GM06990 (cell line): ENCODE results near the gene AGPAT2.

Experiments
- DNase-seq: peaks from one replicate; pipeline ENCODE4 v3.0.0-alpha.2; 2011; ENCODE audit not compliant: insufficient read length; ENCODE audit errors: extremely low read depth
- H3K27me3 ChIP-seq: replicated peaks from 2 replicates; pipeline ENCODE4 v1.6.0; 2011; ENCODE audit warnings: low read length; ENCODE audit not compliant: control insufficient read depth, insufficient read depth
- H3K36me3 ChIP-seq: 2 replicates; pipeline ENCODE4 v1.5.1; 2011; ENCODE audit warnings: low read length; ENCODE audit not compliant: control insufficient read depth, insufficient read depth
- H3K4me3 ChIP-seq: replicated peaks from 2 replicates; pipeline ENCODE4 v1.5.1; 2011; ENCODE audit warnings: low read depth, mild to moderate bottlenecking, control low read depth, low read length
- TF ChIP-seq, protein P1 (sequence below): IDR thresholded peaks from 2 replicates; pipeline ENCODE4 v1.5.1; 2011; ENCODE audit warnings: low read length, control low read depth, mild to moderate bottlenecking, inconsistent platforms; ENCODE audit not compliant: insufficient read depth, poor library complexity, severe bottlenecking

The AGPAT2 gene

DNA sequence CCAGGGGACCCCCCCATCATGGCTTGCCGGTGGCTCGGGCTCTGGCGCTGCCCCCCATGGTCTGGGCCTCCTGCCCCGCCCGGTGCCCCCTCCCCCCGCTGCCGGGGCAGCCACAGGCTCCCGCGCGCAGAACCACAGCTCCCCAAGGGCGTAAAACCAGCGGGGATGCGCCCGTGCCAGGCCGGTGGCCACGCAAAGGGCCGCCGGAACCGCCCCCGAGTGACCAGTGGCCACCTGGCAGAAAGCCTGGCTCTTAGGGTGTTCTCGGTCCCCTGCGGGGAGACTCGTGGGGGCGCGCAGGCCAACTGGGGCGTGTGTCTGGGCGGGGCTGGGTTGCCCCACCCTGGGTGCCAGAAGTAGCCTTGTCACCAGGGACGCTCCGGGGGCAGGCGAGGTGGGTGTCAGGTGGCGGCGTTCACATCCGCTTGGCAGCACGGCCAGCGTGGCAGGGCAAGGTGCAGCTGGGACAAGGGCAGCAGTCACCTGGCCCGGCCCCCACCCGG, 515 bp upstream of the AGPAT2 start:
- Histone ChIP-seq H3K36me3 (no peaks in the 10 kb centered on the region), H3K4me3 (peak overlapping the region; percentile 52), H3K27me3 (no peaks in the 10 kb centered on the region; the same call in 1 of the 2 replicates)
- TF ChIP-seq, protein P1, sequence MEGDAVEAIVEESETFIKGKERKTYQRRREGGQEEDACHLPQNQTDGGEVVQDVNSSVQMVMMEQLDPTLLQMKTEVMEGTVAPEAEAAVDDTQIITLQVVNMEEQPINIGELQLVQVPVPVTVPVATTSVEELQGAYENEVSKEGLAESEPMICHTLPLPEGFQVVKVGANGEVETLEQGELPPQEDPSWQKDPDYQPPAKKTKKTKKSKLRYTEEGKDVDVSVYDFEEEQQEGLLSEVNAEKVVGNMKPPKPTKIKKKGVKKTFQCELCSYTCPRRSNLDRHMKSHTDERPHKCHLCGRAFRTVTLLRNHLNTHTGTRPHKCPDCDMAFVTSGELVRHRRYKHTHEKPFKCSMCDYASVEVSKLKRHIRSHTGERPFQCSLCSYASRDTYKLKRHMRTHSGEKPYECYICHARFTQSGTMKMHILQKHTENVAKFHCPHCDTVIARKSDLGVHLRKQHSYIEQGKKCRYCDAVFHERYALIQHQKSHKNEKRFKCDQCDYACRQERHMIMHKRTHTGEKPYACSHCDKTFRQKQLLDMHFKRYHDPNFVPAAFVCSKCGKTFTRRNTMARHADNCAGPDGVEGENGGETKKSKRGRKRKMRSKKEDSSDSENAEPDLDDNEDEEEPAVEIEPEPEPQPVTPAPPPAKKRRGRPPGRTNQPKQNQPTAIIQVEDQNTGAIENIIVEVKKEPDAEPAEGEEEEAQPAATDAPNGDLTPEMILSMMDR = no peak
- peak; percentile 68 for DNase-seq

GRCh38 chr9:136686534-136686793, 793 bp downstream of the AGPAT2 start:
- Histone ChIP-seq H3K4me3 (peak overlapping the region; percentile 68), H3K27me3 (no peaks in the 10 kb centered on the region), H3K36me3 (no peaks in the 10 kb centered on the region)
- no peak for DNase-seq
- TF ChIP-seq, protein P1 = no peak

DNA sequence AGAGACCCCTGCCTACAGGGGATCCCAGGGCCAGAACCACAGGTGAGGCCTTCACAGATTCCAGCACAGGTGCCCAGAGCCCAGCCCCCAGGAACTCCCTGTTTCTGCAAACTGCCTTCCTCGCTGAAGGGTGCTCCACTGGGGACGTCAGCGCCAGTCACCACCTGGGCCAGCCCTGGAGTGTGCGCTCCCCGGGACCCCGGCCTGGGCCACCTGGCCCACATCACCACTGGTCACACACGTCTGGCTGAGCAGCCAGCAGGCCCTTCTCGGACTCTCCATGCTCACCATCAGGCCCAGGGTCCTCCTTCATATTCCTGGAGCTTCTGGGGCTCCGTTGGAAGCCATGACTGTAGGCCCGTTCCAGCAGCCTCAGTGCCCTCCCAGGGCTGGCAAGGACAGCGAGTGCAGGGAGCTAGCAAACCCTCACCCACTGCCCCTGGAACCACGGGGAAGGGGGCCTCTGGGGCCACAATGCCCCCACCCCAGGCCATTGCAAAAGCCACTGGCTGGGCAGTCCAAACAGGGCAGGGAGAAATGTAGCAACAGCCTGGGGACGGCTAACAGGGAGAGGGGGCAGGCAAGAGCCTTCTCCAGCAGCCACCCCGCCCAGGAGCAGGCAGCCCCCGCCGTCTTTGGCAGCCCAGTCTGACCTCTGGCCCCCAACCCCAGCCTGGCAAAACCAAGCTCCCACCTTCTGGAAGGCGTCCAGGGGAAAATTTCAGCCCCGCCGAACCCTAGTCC, 1.3 kb downstream of the AGPAT2 start:
- no peak for DNase-seq
- TF ChIP-seq, protein P1 = no peak
- Histone ChIP-seq H3K27me3 (no peaks in the 10 kb centered on the region), H3K36me3 (no peaks in the 10 kb centered on the region), H3K4me3 (peak overlapping the region; percentile 68)

DNA sequence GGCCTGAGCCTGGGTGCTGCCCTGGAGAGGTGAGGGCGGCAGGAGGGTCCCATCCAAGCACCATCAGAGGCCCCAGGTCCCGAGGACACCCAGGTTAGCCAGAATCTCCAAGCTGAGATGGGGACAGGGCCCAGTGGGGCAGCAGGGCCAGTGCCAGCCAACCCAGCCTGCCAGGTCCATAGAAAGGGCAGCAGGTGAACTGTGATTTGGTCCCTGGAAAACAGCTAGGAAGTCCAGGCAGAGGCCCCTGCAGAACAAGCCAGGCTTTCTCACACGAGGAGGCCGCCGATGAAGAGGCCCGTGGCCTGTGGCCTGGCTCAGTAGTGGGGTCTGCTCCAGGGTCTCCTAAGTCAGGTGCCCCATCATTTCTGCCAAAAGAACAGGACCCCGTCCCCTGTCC, 2.0 kb downstream of the AGPAT2 start:
- Histone ChIP-seq H3K4me3 (no peak overlapping the region), H3K27me3 (no peaks in the 10 kb centered on the region), H3K36me3 (no peaks in the 10 kb centered on the region)
- TF ChIP-seq, protein P1 = no peak
- no peak for DNase-seq

GRCh38 chr9:136684799-136685198, 2.5 kb downstream of the AGPAT2 start:
- TF ChIP-seq, protein P1 = no peak
- H3K4me3 ChIP-seq = no peak overlapping the region
- no peaks in the 10 kb centered on the region for H3K36me3 ChIP-seq
- H3K27me3 ChIP-seq = no peaks in the 10 kb centered on the region
- no peak for DNase-seq

DNA sequence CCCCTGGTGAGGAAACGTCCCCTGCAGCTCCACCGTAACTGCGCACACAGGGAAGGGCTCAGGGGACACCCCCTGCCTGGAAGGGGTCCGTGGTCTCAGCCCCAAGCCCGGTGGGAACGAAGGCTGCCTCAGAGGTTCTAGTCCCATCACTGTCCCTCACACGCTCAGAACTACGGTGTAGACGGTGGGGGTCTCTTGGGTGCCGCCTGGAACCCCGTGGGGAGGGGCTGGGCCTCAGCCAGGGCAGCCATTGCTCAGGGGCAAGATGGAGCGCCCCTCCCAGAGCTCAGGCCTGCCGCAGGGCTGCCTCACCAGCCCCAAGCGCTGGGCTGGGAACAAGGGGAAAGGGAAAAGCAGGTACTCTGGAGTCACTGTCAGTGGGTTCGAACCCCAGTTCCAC, 2.9 kb downstream of the AGPAT2 start:
- Histone ChIP-seq H3K27me3 (no peaks in the 10 kb centered on the region), H3K36me3 (no peaks in the 10 kb centered on the region), H3K4me3 (no peak overlapping the region)
- DNase-seq = no peak
- TF ChIP-seq, protein P1 = no peak
